ENCODE measurements around the gene MYO1D.

DNA sequence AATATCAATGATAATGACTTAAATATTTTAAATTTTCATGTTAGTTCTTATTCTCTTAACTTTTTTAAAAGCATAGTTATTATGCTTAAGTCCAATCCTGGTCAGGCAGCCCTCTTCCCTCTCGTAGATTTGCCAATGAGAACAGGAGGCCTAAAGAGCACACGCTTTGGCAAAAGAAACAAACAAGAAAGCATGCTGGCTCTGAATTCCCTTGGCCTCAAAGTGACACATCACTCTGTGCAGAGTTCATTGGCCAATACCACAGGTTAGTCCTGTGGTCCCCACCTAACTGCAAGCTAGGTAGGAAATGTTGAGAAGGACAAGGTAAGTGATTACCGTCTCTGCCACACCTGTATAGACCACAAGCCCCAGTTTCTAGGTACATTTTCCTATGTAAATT lies 61.5 kb downstream of the MYO1D start:
- TF ChIP-seq, protein P1, sequence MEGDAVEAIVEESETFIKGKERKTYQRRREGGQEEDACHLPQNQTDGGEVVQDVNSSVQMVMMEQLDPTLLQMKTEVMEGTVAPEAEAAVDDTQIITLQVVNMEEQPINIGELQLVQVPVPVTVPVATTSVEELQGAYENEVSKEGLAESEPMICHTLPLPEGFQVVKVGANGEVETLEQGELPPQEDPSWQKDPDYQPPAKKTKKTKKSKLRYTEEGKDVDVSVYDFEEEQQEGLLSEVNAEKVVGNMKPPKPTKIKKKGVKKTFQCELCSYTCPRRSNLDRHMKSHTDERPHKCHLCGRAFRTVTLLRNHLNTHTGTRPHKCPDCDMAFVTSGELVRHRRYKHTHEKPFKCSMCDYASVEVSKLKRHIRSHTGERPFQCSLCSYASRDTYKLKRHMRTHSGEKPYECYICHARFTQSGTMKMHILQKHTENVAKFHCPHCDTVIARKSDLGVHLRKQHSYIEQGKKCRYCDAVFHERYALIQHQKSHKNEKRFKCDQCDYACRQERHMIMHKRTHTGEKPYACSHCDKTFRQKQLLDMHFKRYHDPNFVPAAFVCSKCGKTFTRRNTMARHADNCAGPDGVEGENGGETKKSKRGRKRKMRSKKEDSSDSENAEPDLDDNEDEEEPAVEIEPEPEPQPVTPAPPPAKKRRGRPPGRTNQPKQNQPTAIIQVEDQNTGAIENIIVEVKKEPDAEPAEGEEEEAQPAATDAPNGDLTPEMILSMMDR (IDR thresholded peaks at IDR 0.05) = no peak
- TF ChIP-seq POLR2A (IDR thresholded peaks at IDR 0.05) = no peak
